ENCODE results near the gene ASMTL.
"Not testable (repeated sequence)": the region's sequence is repeated elsewhere in the genome, so short reads cannot be mapped to it uniquely, and the experiment has no call there.

Gene ASMTL

GRCh38 chrX:1453395-1453783, 680 bp upstream of the ASMTL start:
- no peak for DNase-seq

- no peak for DNase-seq
These were observed 821 bp downstream of the ASMTL start for GRCh38 chrX:1451661-1452515.

- DNase-seq, result no peak
These were observed 1.5 kb downstream of the ASMTL start for GRCh38 chrX:1451251-1451660.

GRCh38 chrX:1450361-1451161, 2.1 kb downstream of the ASMTL start:
- DNase-seq, result no peak

GRCh38 chrX:1449823-1450149, 2.9 kb downstream of the ASMTL start:
- no peak for DNase-seq

GRCh38 chrX:1449036-1449822, 3.5 kb downstream of the ASMTL start:
- no peak for DNase-seq

GRCh38 chrX:1448573-1449001, 4.1 kb downstream of the ASMTL start:
- not testable (repeated sequence) for DNase-seq

- DNase-seq, result not testable (repeated sequence)
These were observed 4.6 kb downstream of the ASMTL start for GRCh38 chrX:1447969-1448572.

GRCh38 chrX:1446984-1447968, 5.4 kb downstream of the ASMTL start:
- not testable (repeated sequence) for DNase-seq

- DNase-seq, result no peak
These were observed 7.9 kb downstream of the ASMTL start for GRCh38 chrX:1444561-1445500.

GRCh38 chrX:1443496-1444075, 9.1 kb downstream of the ASMTL start:
- DNase-seq, result no peak

- DNase-seq, result no peak
These were observed 9.9 kb downstream of the ASMTL start for GRCh38 chrX:1442724-1443367.

- DNase-seq, result no peak
These were observed 10.6 kb downstream of the ASMTL start for GRCh38 chrX:1442016-1442665.

- DNase-seq, result no peak
These were observed 12.2 kb downstream of the ASMTL start for GRCh38 chrX:1440506-1440905.

- DNase-seq, result no peak
These were observed 17.3 kb downstream of the ASMTL start for GRCh38 chrX:1435241-1435895.

- no peak for DNase-seq
These were observed 17.9 kb downstream of the ASMTL start for GRCh38 chrX:1434871-1435240.

- no peak for DNase-seq
These were observed 18.9 kb downstream of the ASMTL start for GRCh38 chrX:1433646-1434357.

GRCh38 chrX:1430451-1430850, 22.3 kb downstream of the ASMTL start:
- no peak for DNase-seq
